SK-N-SH (cell line): ENCODE results near the gene KDM2A. TPM values are rescaled to one million over a fixed set of nuclear protein-coding genes. Genes with fewer than 3 reads are reported as not detected.

ENCODE experiments used
- CTCF ChIA-PET: fragments of 300-600, 350-600 bp; formaldehyde crosslinking; extraction: SDS; loops from one replicate; lab custom pipeline; 2021; lab: Yijun Ruan, JAX
- POLR2A ChIA-PET: fragments of 350-600 bp; sonication (Branson Sonifier 250); formaldehyde crosslinking; extraction: SDS; loops from one replicate; lab custom pipeline; 2020; ENCODE audit warnings: antibody characterized with exemption, inconsistent platforms; lab: Yijun Ruan, JAX
- DNase-seq: peaks from one replicate; pipeline ENCODE4 v3.0.0; 2012
- H2AFZ ChIP-seq: fragments of 200-600 bp; sonication (generic); 2 replicates; pipeline ENCODE4 v1.8.1; 2016; ENCODE audit warnings: antibody characterized with exemption, mild to moderate bottlenecking, low read depth
- H3F3A ChIP-seq: fragments of 200-600 bp; sonication (generic); replicated peaks from 2 replicates; pipeline ENCODE3; 2016; ENCODE audit warnings: antibody characterized with exemption, mild to moderate bottlenecking; ENCODE audit not compliant: insufficient read depth
- H3K27ac ChIP-seq, 2 experiments: fragments of 200-500 bp in 1 of 2; fragments of 200-600 bp in 1 of 2; sonication (Bioruptor generic) in 1 of 2; sonication (generic), shearing (Covaris generic) in 1 of 2; 2 replicates each; pipeline versions ENCODE4 v1.5.1 to v1.6.1; 2014 to 2016; ENCODE audit warnings: low read depth in 2 of 2, inconsistent platforms in 1 of 2, low read length in 1 of 2, mild to moderate bottlenecking in 1 of 2, mixed read lengths in 1 of 2
- H3K27me3 ChIP-seq: fragments of 200-600 bp; sonication (generic), shearing (Covaris generic); 2 replicates; pipeline ENCODE4 v1.6.1; 2016; ENCODE audit warnings: mixed run types; ENCODE audit not compliant: insufficient read depth
- H3K36me3 ChIP-seq, 2 experiments: fragments of 200-500 bp in 1 of 2; fragments of 200-600 bp in 1 of 2; sonication (Bioruptor generic) in 1 of 2; sonication (generic) in 1 of 2; replicated peaks in 1 of 2; 2 replicates each; pipeline versions ENCODE3 to v1.5.1; 2014 to 2016; ENCODE audit warnings: low read length in 1 of 2, mild to moderate bottlenecking in 1 of 2; ENCODE audit not compliant: insufficient read depth in 2 of 2, control insufficient read depth in 1 of 2
- H3K4me1 ChIP-seq, 2 experiments: fragments of 200-500 bp in 1 of 2; fragments of 200-600 bp in 1 of 2; sonication (Bioruptor generic) in 1 of 2; sonication (generic), shearing (Covaris generic) in 1 of 2; 2 replicates each; pipeline versions ENCODE4 v1.5.1 to v1.6.1; 2014 to 2016; ENCODE audit warnings: low read depth in 1 of 2, low read length in 1 of 2, mixed run types in 1 of 2; ENCODE audit not compliant: insufficient read depth in 2 of 2, control insufficient read depth in 1 of 2
- H3K4me2 ChIP-seq: fragments of 200-600 bp; sonication (generic), shearing (Covaris generic); 2 replicates; pipeline ENCODE4 v1.6.1; 2017; ENCODE audit warnings: mixed run types
- H3K4me3 ChIP-seq, 2 experiments: fragments of 200-500 bp in 1 of 2; fragments of 200-600 bp in 1 of 2; sonication (Bioruptor generic) in 1 of 2; sonication (generic), shearing (Covaris generic) in 1 of 2; 2 replicates each; pipeline versions ENCODE4 v1.5.1 to v1.8.1; 2014 to 2016; ENCODE audit warnings: low read depth in 2 of 2, inconsistent platforms in 1 of 2, low read length in 1 of 2, mild to moderate bottlenecking in 1 of 2, mixed read lengths in 1 of 2, moderate library complexity in 1 of 2
- H3K79me2 ChIP-seq: fragments of 200-600 bp; sonication (generic); 2 replicates; pipeline ENCODE4 v1.8.1; 2017; ENCODE audit warnings: mild to moderate bottlenecking; ENCODE audit not compliant: insufficient read depth
- H3K9ac ChIP-seq: fragments of 200-600 bp; sonication (generic); 2 replicates; pipeline ENCODE4 v1.6.1; 2017; ENCODE audit warnings: mixed run types
- H3K9me2 ChIP-seq: fragments of 200-600 bp; sonication (generic); 2 replicates; pipeline ENCODE4 v1.6.1; 2017; ENCODE audit warnings: mixed run types
- H3K9me3 ChIP-seq: fragments of 200-600 bp; sonication (generic); 2 replicates; pipeline ENCODE4 v1.6.1; 2017; ENCODE audit warnings: mixed run types, mild to moderate bottlenecking, moderate library complexity
- H4K20me1 ChIP-seq: fragments of 200-600 bp; sonication (generic); 2 replicates; pipeline ENCODE4 v1.6.1; 2017; ENCODE audit warnings: mild to moderate bottlenecking, mixed run types; ENCODE audit not compliant: insufficient read depth
- ELF1 ChIP-seq: IDR thresholded peaks from 2 replicates; pipeline ENCODE4 v1.4.0; 2012
- JUND ChIP-seq: IDR thresholded peaks from 2 replicates; pipeline ENCODE4 v1.4.0; 2012
- MEF2A ChIP-seq: IDR thresholded peaks from 2 replicates; pipeline ENCODE4 v1.4.0; 2012; ENCODE audit warnings: low read depth, borderline replicate concordance
- MXI1 ChIP-seq: IDR thresholded peaks from 2 replicates; pipeline ENCODE4 v1.6.1; 2012; ENCODE audit warnings: mild to moderate bottlenecking, low read depth, low read length, improper control_type of control experiment
- POLR2AphosphoS5 ChIP-seq: IDR thresholded peaks from 2 replicates; pipeline ENCODE4 v1.6.1; 2012; ENCODE audit warnings: low read depth, low read length
- RFX5 ChIP-seq: IDR thresholded peaks from 2 replicates; pipeline ENCODE4 v1.6.1; 2012; ENCODE audit warnings: mild to moderate bottlenecking, improper control_type of control experiment, low read length
- SIN3A ChIP-seq: IDR thresholded peaks from 2 replicates; pipeline ENCODE4 v1.6.1; 2012; ENCODE audit warnings: low read depth, mild to moderate bottlenecking, low read length, moderate library complexity, borderline replicate concordance
- TEAD4 ChIP-seq: IDR thresholded peaks from 2 replicates; pipeline ENCODE4 v1.4.0; 2012; ENCODE audit warnings: mild to moderate bottlenecking, borderline replicate concordance; ENCODE audit not compliant: insufficient read depth
- YY1 ChIP-seq: IDR thresholded peaks from 2 replicates; pipeline ENCODE4 v1.4.0; 2012; ENCODE audit warnings: low read depth, mild to moderate bottlenecking
- WGBS: methylation state at CpG from one replicate; pipeline ENCODE4 v1.1.6; 2017; ENCODE audit warnings: low lambda C conversion rate; 5-methylcytosine and 5-hydroxymethylcytosine counted together
- polyA plus RNA-seq, 3 experiments: library from polyadenylated mRNA; depleted of rRNA; stranded (reverse); fragments of >200 nt; gene quantifications; 2 replicates each; pipeline ENCODE4 v1.2.3, GENCODE V29; 2012
- TF ChIP-seq, protein P1 (sequence below): IDR thresholded peaks from 2 replicates; pipeline ENCODE4 v1.6.1; 2012; ENCODE audit warnings: mild to moderate bottlenecking, low read depth, low read length, moderate library complexity
- TF ChIP-seq, protein P2 (sequence below): IDR thresholded peaks from 2 replicates; pipeline ENCODE4 v1.4.0; 2012; ENCODE audit warnings: low read depth, borderline replicate concordance
- TF ChIP-seq, protein P3 (sequence below): IDR thresholded peaks from 2 replicates; pipeline ENCODE4; 2012

Gene KDM2A
- polyA plus RNA-seq, 1 of the 3 experiments (the other 2 are of a cell fraction) = 28.4 TPM

DNA sequence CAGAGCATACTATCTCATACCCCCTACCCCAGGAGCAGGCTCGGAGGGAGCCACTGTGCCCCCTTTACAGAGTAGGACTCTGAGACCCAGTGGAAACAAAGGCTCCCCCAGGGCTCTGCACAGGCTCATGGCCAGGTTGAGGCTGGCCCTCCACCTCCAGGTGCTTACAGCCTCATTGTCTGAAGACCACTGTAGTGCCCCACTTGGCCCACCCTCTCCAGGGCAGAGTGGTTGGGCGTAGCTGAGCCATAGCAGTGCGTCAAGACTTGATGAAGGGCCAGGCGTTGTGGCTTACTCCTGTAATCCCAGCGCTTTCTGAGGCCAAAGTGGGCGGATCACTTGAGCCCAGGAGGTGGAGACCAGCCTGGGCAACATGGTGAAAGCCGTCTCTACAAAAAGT is 171.7 kb downstream of the KDM2A start:
- no peak overlapping the region for H3K27ac ChIP-seq
- TF ChIP-seq, protein P1, sequence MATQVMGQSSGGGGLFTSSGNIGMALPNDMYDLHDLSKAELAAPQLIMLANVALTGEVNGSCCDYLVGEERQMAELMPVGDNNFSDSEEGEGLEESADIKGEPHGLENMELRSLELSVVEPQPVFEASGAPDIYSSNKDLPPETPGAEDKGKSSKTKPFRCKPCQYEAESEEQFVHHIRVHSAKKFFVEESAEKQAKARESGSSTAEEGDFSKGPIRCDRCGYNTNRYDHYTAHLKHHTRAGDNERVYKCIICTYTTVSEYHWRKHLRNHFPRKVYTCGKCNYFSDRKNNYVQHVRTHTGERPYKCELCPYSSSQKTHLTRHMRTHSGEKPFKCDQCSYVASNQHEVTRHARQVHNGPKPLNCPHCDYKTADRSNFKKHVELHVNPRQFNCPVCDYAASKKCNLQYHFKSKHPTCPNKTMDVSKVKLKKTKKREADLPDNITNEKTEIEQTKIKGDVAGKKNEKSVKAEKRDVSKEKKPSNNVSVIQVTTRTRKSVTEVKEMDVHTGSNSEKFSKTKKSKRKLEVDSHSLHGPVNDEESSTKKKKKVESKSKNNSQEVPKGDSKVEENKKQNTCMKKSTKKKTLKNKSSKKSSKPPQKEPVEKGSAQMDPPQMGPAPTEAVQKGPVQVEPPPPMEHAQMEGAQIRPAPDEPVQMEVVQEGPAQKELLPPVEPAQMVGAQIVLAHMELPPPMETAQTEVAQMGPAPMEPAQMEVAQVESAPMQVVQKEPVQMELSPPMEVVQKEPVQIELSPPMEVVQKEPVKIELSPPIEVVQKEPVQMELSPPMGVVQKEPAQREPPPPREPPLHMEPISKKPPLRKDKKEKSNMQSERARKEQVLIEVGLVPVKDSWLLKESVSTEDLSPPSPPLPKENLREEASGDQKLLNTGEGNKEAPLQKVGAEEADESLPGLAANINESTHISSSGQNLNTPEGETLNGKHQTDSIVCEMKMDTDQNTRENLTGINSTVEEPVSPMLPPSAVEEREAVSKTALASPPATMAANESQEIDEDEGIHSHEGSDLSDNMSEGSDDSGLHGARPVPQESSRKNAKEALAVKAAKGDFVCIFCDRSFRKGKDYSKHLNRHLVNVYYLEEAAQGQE = no peak
- TF ChIP-seq POLR2AphosphoS5 (no peak), RFX5 (no peak), YY1 (no peak), MEF2A (no peak), ELF1 (no peak), TEAD4 (no peak)
- TF ChIP-seq, protein P2, sequence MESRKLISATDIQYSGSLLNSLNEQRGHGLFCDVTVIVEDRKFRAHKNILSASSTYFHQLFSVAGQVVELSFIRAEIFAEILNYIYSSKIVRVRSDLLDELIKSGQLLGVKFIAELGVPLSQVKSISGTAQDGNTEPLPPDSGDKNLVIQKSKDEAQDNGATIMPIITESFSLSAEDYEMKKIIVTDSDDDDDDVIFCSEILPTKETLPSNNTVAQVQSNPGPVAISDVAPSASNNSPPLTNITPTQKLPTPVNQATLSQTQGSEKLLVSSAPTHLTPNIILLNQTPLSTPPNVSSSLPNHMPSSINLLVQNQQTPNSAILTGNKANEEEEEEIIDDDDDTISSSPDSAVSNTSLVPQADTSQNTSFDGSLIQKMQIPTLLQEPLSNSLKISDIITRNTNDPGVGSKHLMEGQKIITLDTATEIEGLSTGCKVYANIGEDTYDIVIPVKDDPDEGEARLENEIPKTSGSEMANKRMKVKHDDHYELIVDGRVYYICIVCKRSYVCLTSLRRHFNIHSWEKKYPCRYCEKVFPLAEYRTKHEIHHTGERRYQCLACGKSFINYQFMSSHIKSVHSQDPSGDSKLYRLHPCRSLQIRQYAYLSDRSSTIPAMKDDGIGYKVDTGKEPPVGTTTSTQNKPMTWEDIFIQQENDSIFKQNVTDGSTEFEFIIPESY = no peak
- TF ChIP-seq, all 33 proteins: peak for 0
- no peaks in the 10 kb centered on the region for H4K20me1 ChIP-seq
- H3K36me3 ChIP-seq = peaks cover 27 to 32% of the 10 kb centered on the region in 2 experiments
- 95% methylated on average over 6 of the region's 7 CpGs for WGBS
- H2AFZ ChIP-seq = no peak overlapping the region
- no peak for DNase-seq
- H3K9me3 ChIP-seq = peaks cover 5% of the 10 kb centered on the region; the same call in 1 of the 2 replicates
- peak overlapping the region; percentile 99 for H3K4me2 ChIP-seq
- ChIA-PET POLR2A (no interaction called here), CTCF (interaction anchor here (0.7 to 2.1 kb wide), 6 partner anchors 12 to 29 kb away, joined by 3 to 9 read pairs (median 3); partner anchors contain the start of gene SSH3)
- H3K9me2 ChIP-seq = no peaks in the 10 kb centered on the region
- H3K79me2 ChIP-seq = peaks cover 64% of the 10 kb centered on the region
- no peaks in the 10 kb centered on the region for H3K27me3 ChIP-seq
- H3K9ac ChIP-seq = no peak overlapping the region; the same call in 1 of the 2 replicates
- H3K4me3 ChIP-seq = peak overlapping the region in 1 of 2 experiments; percentile 16; a peak in 1 of 4 replicates
- H3F3A ChIP-seq = peaks cover 22% of the 10 kb centered on the region
- peaks cover 12 to 30% of the 10 kb centered on the region in 2 experiments; a peak in 3 of 4 replicates for H3K4me1 ChIP-seq

DNA sequence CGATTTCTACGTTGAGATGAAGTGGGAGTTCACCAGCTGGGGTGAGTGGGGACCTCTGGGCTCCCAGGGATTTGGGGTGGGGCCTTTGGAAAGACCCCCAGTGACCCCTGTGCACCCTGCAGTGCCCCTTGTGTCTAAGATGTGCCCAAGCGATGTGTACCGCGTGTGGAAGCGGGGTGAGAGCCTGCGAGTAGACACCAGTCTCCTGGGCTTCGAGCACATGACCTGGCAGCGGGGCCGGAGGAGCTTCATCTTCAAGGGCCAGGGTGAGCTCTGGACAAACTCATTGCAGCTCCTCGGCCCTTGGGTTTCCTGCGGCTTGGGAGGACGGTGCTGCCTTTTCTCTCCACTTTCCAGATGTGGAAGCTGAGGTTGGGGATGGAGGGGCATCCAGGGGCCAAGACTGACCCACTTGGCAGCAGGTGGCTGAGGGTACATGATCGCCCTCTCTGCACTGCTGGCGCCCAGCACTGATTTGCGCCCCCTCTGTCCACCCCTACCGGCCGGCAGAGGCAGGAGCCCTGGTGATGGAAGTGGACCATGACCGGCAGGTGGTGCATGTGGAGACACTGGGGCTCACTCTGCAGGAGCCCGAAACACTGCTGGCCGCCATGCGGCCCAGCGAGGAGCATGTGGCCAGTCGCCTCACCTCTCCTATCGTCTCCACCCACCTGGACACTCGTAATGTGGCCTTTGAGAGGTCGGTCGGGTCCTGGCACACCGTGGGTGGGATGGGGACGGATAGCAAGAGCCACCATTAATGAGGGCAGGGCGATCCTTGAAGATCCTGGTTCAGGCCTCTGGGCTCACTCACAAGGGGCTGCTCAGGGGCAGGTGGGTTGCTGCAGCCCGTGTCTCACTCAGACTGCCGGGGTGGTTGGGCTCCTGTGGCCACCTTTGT is 172.7 kb downstream of the KDM2A start:
- no peak for DNase-seq
- CTCF ChIA-PET = interaction anchor here (0.7 to 2.8 kb wide), 9 partner anchors 11 to 91 kb away, joined by 3 to 11 read pairs (median 4); partner anchors contain the start of gene SSH3
- WGBS = 97% methylated on average over 22 of the region's 33 CpGs
- H3K27me3 ChIP-seq = no peaks in the 10 kb centered on the region
- H3K79me2 ChIP-seq = peaks cover 73% of the 10 kb centered on the region
- TF ChIP-seq, protein P3, sequence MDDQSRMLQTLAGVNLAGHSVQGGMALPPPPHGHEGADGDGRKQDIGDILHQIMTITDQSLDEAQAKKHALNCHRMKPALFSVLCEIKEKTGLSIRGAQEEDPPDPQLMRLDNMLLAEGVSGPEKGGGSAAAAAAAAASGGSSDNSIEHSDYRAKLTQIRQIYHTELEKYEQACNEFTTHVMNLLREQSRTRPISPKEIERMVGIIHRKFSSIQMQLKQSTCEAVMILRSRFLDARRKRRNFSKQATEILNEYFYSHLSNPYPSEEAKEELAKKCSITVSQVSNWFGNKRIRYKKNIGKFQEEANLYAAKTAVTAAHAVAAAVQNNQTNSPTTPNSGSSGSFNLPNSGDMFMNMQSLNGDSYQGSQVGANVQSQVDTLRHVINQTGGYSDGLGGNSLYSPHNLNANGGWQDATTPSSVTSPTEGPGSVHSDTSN = no peak
- TF ChIP-seq MXI1 = no peak
- no peak for TF ChIP-seq JUND
- no peak for TF ChIP-seq POLR2AphosphoS5
- TF ChIP-seq SIN3A = no peak
- no peak for TF ChIP-seq RFX5
- TF ChIP-seq YY1 = no peak
- no peaks in the 10 kb centered on the region for H3K9me2 ChIP-seq
- POLR2A ChIA-PET = no interaction called here
- H3K9me3 ChIP-seq = peaks cover 15% of the 10 kb centered on the region; the same call in 1 of the 2 replicates
- no peaks in the 10 kb centered on the region for H4K20me1 ChIP-seq
- peak overlapping the region in 1 of 2 experiments; percentile 19; a peak in 1 of 4 replicates for H3K27ac ChIP-seq
- H2AFZ ChIP-seq = no peak overlapping the region
- no peak overlapping the region for H3K4me2 ChIP-seq
- no peak overlapping the region for H3K4me3 ChIP-seq
- peaks cover 27% of the 10 kb centered on the region for H3F3A ChIP-seq
- H3K9ac ChIP-seq = no peak overlapping the region
- H3K36me3 ChIP-seq = peaks cover 27 to 41% of the 10 kb centered on the region in 2 experiments
- H3K4me1 ChIP-seq = peaks cover 12 to 27% of the 10 kb centered on the region in 2 experiments; a peak in 3 of 4 replicates
